Nephron (organoid): Measurements from ENCODE around the gene SOX12.

Experiments
- H3K27ac Mint-ChIP-seq, 3 experiments: 2 replicates each; pipeline ENCODE4 v1.8.0; 2020; ENCODE audit warnings: mixed read lengths in 3 of 3, mild to moderate bottlenecking in 2 of 3, moderate library complexity in 1 of 3
- H3K27me3 Mint-ChIP-seq: 2 replicates; pipeline ENCODE4 v1.8.0; 2021; ENCODE audit warnings: low read depth, mild to moderate bottlenecking, moderate library complexity, mixed read lengths
- H3K36me3 Mint-ChIP-seq: 2 replicates; pipeline ENCODE4 v1.8.0; 2020; ENCODE audit warnings: low read depth, mixed read lengths
- H3K4me1 Mint-ChIP-seq: 2 replicates; pipeline ENCODE4 v1.8.0; 2020; ENCODE audit warnings: mixed read lengths
- H3K4me3 Mint-ChIP-seq, 3 experiments: 2 replicates each; pipeline ENCODE4 v1.8.0; 2020; ENCODE audit warnings: mild to moderate bottlenecking in 3 of 3, mixed read lengths in 3 of 3, moderate library complexity in 2 of 3
- H3K9me3 Mint-ChIP-seq: 2 replicates; pipeline ENCODE4 v1.8.0; 2020; ENCODE audit warnings: mixed read lengths
- TF ChIP-seq, protein P1 (sequence below), 3 experiments: fragments of 200-600 bp; sonication (generic); IDR thresholded peaks; one replicate each; pipeline ENCODE4 v1.5.0; 2021; ENCODE audit warnings: antibody characterized with exemption in 3 of 3; ENCODE audit not compliant: unreplicated experiment in 3 of 3

The SOX12 gene

GRCh38 chr20:298776-299391 is 26.5 kb upstream of the SOX12 start:
- Mint-ChIP-seq H3K9me3 (no peaks in the 10 kb centered on the region), H3K4me1 (peaks cover 58% of the 10 kb centered on the region), H3K4me3 (peak overlapping the region; percentile 96 to 99 (median 99)), H3K36me3 (peaks cover 18% of the 10 kb centered on the region), H3K27ac (peak overlapping the region; percentile 96 to 98 (median 97)), H3K27me3 (no peaks in the 10 kb centered on the region)
- TF ChIP-seq, protein P1, sequence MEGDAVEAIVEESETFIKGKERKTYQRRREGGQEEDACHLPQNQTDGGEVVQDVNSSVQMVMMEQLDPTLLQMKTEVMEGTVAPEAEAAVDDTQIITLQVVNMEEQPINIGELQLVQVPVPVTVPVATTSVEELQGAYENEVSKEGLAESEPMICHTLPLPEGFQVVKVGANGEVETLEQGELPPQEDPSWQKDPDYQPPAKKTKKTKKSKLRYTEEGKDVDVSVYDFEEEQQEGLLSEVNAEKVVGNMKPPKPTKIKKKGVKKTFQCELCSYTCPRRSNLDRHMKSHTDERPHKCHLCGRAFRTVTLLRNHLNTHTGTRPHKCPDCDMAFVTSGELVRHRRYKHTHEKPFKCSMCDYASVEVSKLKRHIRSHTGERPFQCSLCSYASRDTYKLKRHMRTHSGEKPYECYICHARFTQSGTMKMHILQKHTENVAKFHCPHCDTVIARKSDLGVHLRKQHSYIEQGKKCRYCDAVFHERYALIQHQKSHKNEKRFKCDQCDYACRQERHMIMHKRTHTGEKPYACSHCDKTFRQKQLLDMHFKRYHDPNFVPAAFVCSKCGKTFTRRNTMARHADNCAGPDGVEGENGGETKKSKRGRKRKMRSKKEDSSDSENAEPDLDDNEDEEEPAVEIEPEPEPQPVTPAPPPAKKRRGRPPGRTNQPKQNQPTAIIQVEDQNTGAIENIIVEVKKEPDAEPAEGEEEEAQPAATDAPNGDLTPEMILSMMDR (IDR thresholded peaks at IDR 0.05; ENCODE audit: unreplicated experiment in 3 of 3): no peak

DNA sequence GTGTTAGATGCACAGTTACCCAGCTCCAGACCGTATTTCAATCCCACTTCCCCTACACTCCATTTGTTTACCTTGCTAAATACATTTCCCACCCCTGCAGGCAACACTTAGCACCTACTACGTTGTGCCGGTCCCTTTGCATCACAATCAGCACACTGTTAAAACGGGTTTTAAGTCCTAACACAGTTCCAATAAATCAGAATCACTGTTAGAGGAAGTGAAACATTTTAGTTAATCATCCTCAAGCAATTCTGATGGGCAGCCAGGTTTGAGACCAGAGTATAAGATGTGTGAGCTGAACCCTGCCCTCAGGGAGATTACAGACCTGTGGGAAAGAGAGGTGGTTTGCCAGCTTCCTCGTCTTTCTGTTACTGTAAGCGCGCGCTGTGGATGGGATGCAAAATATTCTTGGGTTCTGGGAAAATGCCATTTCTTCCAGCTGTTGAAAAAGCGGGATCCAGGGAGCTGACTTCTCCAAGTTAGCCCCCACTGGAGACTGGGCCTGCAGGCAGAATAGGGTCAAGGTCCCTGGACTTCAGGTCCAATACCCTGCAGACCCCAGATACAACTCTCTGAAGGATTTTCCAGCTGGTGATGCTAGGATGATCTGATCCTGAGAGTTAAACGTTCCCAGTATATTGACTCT is 24.9 kb upstream of the SOX12 start:
- TF ChIP-seq, protein P1 (IDR thresholded peaks at IDR 0.05; ENCODE audit: unreplicated experiment in 3 of 3): no peak
- H3K27ac Mint-ChIP-seq: peak overlapping the region; percentile 96 to 98 (median 97)
- H3K27me3 Mint-ChIP-seq: no peaks in the 10 kb centered on the region
- H3K4me3 Mint-ChIP-seq: peak overlapping the region; percentile 96 to 99 (median 99)
- no peaks in the 10 kb centered on the region for H3K9me3 Mint-ChIP-seq
- H3K36me3 Mint-ChIP-seq: peaks cover 20% of the 10 kb centered on the region
- H3K4me1 Mint-ChIP-seq: peaks cover 60% of the 10 kb centered on the region

DNA sequence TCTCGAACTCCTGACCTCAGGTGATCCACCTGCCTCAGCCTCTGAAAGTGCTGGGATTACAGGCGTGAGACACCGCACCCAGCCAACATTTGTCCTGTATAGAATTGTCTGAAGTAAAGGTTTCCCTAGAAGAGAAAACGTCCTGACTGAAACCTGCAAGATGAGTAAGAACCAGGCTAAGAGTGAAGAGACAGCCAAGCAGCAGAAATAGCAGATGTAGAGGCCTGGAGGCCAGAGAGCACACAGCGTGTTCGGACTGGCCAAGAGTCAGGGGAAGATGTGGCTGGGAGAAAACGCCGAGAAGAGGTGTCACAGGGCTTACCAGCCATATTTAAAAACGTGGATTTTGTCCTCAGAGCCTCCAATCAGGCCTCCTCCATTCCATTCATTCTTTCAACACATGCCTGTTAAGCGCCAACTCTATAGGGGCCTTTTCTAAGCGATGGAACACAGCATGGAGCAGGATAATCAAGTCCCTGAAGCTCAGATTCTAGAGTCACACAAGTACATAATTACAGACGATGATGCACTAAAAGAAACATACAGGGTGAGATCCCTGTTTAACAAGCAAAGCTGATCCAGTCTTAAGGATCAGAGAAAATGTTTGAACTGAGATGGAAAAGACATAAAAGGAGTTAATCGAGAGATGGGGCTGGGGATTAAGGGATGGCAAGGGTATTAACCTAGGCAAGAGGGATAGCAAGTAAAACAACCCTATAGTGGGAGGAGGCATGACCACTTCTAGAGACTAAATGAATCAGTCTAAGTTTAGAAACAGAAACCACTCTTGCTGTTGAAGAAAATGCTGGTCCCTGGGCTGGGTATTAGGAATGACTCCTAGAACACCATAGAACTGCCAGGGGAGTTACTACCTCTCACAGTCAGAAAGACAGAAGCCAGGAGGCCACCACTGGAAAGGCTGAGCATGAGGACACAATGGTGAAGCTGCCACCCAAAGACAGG is 23.2 kb upstream of the SOX12 start:
- Mint-ChIP-seq H3K9me3 (no peaks in the 10 kb centered on the region), H3K36me3 (peaks cover 20% of the 10 kb centered on the region), H3K4me3 (peak overlapping the region in 1 of 3 experiments; percentile 15), H3K4me1 (peaks cover 47% of the 10 kb centered on the region), H3K27me3 (no peaks in the 10 kb centered on the region), H3K27ac (peak overlapping the region; percentile 96 to 98 (median 97))
- TF ChIP-seq, protein P1 (IDR thresholded peaks at IDR 0.05; ENCODE audit: unreplicated experiment in 3 of 3): no peak

GRCh38 chr20:305745-306144 is 19.6 kb upstream of the SOX12 start:
- Mint-ChIP-seq H3K27me3 (no peaks in the 10 kb centered on the region), H3K27ac (peak overlapping the region in 1 of 3 experiments; percentile 64), H3K36me3 (peaks cover 9% of the 10 kb centered on the region), H3K4me1 (peaks cover 54% of the 10 kb centered on the region), H3K4me3 (no peak overlapping the region), H3K9me3 (no peaks in the 10 kb centered on the region)
- TF ChIP-seq, protein P1 (IDR thresholded peaks at IDR 0.05; ENCODE audit: unreplicated experiment in 3 of 3): no peak

DNA sequence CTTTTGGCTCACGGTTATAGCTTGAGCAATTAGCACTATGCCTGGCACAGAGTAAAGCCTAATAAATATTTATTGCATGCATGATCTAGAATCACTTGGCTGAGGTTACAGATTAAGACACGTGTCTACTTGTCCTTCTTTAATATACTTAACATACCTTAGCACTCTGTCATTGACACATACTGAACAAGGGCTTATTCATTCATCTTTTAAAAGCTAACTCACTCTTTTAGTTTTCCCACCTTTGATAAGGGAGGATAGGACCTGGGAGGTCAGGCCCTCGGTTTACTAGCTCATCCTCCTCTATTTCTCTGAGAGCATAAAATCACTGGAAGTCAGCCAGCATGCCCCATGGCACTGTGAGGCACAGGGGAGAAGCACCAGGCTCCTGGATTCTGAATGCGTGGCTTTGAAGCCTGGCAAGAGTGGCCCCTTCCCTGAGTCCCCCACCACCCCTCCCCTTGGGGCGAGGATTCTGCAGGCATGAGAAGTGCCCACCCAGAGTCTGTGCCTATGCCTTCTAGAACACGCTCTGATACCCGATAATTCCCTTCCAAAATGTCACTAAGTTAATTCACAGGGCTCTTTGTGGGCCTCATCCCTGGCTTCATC is 16.8 kb upstream of the SOX12 start:
- peaks cover 4% of the 10 kb centered on the region for H3K36me3 Mint-ChIP-seq
- peak overlapping the region; percentile 99 to 100 (median 99) for H3K27ac Mint-ChIP-seq
- H3K27me3 Mint-ChIP-seq: no peaks in the 10 kb centered on the region
- peaks cover 38% of the 10 kb centered on the region for H3K4me1 Mint-ChIP-seq
- TF ChIP-seq, protein P1 (IDR thresholded peaks at IDR 0.05; ENCODE audit: unreplicated experiment in 3 of 3): no peak
- no peaks in the 10 kb centered on the region for H3K9me3 Mint-ChIP-seq
- peak overlapping the region; percentile 84 to 86 (median 85) for H3K4me3 Mint-ChIP-seq
